Adrenal gland (tissue), 12 donors: ENCODE data around the gene SPRY1. TPM values are rescaled to one million over a fixed set of nuclear protein-coding genes. Genes with fewer than 3 reads are reported as not detected.

Source experiments
- DNase-seq, 7 donors: peaks; one replicate each; pipeline ENCODE4 v3.0.0-alpha.2; 2019 to 2020
- H3K27ac ChIP-seq, 5 donors: fragments of 200-600 bp; sonication (generic) in 4 of 5; 1 replicate in 3 of 5; 2 replicates in 2 of 5; pipeline versions ENCODE4 v1.5.1 to v1.8.0; 2016 to 2020; ENCODE audit warnings: mild to moderate bottlenecking in 1 of 5
- H3K27me3 ChIP-seq: fragments of 200-600 bp; 2 replicates; pipeline ENCODE4 v1.8.0; 2021
- H3K36me3 ChIP-seq, 2 donors: fragments of 200-600 bp; replicated peaks in 1 of 2; 1 replicate in 1 of 2; 2 replicates in 1 of 2; pipeline versions ENCODE4 v1.5.1 to v1.8.0; 2018 to 2022
- H3K4me1 ChIP-seq, 2 donors: fragments of 200-600 bp; replicated peaks in 1 of 2; 1 replicate in 1 of 2; 2 replicates in 1 of 2; pipeline versions ENCODE4 v1.5.1 to v1.8.0; 2018 to 2021
- H3K4me3 ChIP-seq, 4 donors: fragments of 200-600 bp; sonication (generic) in 3 of 4; one replicate each; pipeline ENCODE4 v1.5.1; 2016 to 2018
- H3K9me3 ChIP-seq, 3 donors: fragments of 200-600 bp; sonication (generic) in 1 of 3; replicated peaks in 1 of 3; 1 replicate in 2 of 3; 2 replicates in 1 of 3; pipeline versions ENCODE4 v1.5.1 to v1.8.0; 2016 to 2021
- CTCF ChIP-seq, 6 experiments: fragments of 450-650 bp in 4 of 6; fragments of 200-600 bp in 2 of 6; sonication (generic) in 1 of 6; IDR thresholded peaks; 1 replicate in 5 of 6; 2 replicates in 1 of 6; pipeline versions ENCODE4 v1.5.1 to v1.8.0; 2016 to 2021; ENCODE audit warnings: antibody characterized with exemption in 6 of 6, mild to moderate bottlenecking in 2 of 6, moderate library complexity in 1 of 6
- POLR2A ChIP-seq, 2 donors: fragments of 450-650 bp; IDR thresholded peaks; one replicate each; pipeline ENCODE4 v1.6.1; 2017; ENCODE audit warnings: antibody characterized with exemption in 2 of 2, mild to moderate bottlenecking in 2 of 2, moderate library complexity in 1 of 2
- WGBS, 4 donors: extraction: QIAGEN DNeasy Blood & Tissue Kit in 2 of 4; methylation state at CpG; one replicate each; pipeline versions ENCODE4 v1.1.5 to v1.1.7; 2013 to 2017; 5-methylcytosine and 5-hydroxymethylcytosine counted together
- intact Hi-C, 2 donors: fragments of 100-400 bp; cut with DNase I; formaldehyde crosslinking; loops; one replicate each; pipeline versions ENCODE4 v1.14.1 to v1.15.0; 2022 to 2023
- polyA plus RNA-seq, 3 donors: library from polyadenylated mRNA; stranded (reverse); fragments of 200-250 nt in 2 of 3; fragments of 350-450 nt in 1 of 3; fragmentation: Illumina TruSeq in 1 of 3; extraction: RNeasy Lipid Tissue Mini Kit (QIAGEN cat#74804) in 1 of 3; gene quantifications; one replicate each; pipeline ENCODE4 v1.2.3, GENCODE V29; 2013 to 2014
- total RNA-seq, 9 donors: library from RNA; depleted of rRNA in 4 of 9; stranded (reverse); fragments of >200 nt in 4 of 9; fragments of 120-200 nt in 1 of 9; fragmentation: NEBNext Ultra II Directional in 1 of 9; extraction: Animal tissue kit (Norgen Biotek cat#: 25700) in 1 of 9; gene quantifications; one replicate each; pipeline versions ENCODE4 v1.1.0 to v1.2.4, GENCODE V29; 2013 to 2023
- donor health status: healthy with polysubstance abuse.
- donor health status: Bipolar disorder and iron deficiency.
- donor health status: DM: yes; HTN: yes; CAD: no.
- donor health status: DM: no; HTN: no; CAD: no.
- donor health status: DM: no; HTN: no; CAD: no.
- donor health status: DM: yes; HTN: yes; CAD: no.

Gene SPRY1
- total and polyA plus RNA-seq, 12 donors = 12.6 to 95.6 (median 57.4) TPM

- intact Hi-C loops = no loop called here
- H3K9me3 ChIP-seq = no peaks in the 10 kb centered on the region
- no peaks in the 10 kb centered on the region for H3K4me1 ChIP-seq
- no peak overlapping the region for H3K4me3 ChIP-seq
- H3K27me3 ChIP-seq = no peaks in the 10 kb centered on the region
- 74 to 80% (median 78%) methylated on average over 7 of the region's 7 CpGs for WGBS, 4 donors
- no peak for TF ChIP-seq CTCF (IDR thresholded peaks at IDR 0.05)
- TF ChIP-seq POLR2A (IDR thresholded peaks at IDR 0.05) = no peak
- H3K36me3 ChIP-seq = no peaks in the 10 kb centered on the region
- no peak for DNase-seq
- H3K27ac ChIP-seq = no peak overlapping the region
These were observed 47.0 kb upstream of the SPRY1 start for GRCh38 chr4:123349421-123350190.

GRCh38 chr4:123350191-123350544 lies 46.4 kb upstream of the SPRY1 start:
- Histone ChIP-seq H3K36me3 (no peaks in the 10 kb centered on the region), H3K27ac (no peak overlapping the region), H3K4me3 (no peak overlapping the region), H3K27me3 (no peaks in the 10 kb centered on the region), H3K4me1 (no peaks in the 10 kb centered on the region), H3K9me3 (no peaks in the 10 kb centered on the region)
- DNase-seq = no peak
- TF ChIP-seq CTCF (IDR thresholded peaks at IDR 0.05) (no peak), POLR2A (IDR thresholded peaks at IDR 0.05) (no peak)
- intact Hi-C loops = no loop called here
- 69 to 81% (median 74%) methylated on average over 5 of the region's 5 CpGs for WGBS, 4 donors

- Histone ChIP-seq H3K4me3 (no peak overlapping the region), H3K36me3 (no peaks in the 10 kb centered on the region), H3K9me3 (no peaks in the 10 kb centered on the region), H3K4me1 (no peaks in the 10 kb centered on the region), H3K27me3 (no peaks in the 10 kb centered on the region), H3K27ac (no peak overlapping the region)
- TF ChIP-seq CTCF (IDR thresholded peaks at IDR 0.05) (no peak), POLR2A (IDR thresholded peaks at IDR 0.05) (no peak)
- intact Hi-C loops = no loop called here
- DNase-seq = no peak
- 88 to 91% (median 89%) methylated on average over 6 of the region's 6 CpGs for WGBS, 4 donors
These were observed 45.9 kb upstream of the SPRY1 start for GRCh38 chr4:123350726-123351125.

GRCh38 chr4:123351713-123352112 lies 44.9 kb upstream of the SPRY1 start:
- 83 to 86% (median 84%) methylated on average over 17 to 19 of the region's 19 CpGs for WGBS, 4 donors
- intact Hi-C loops = no loop called here

More at GRCh38 chr4:123351713-123352112, 44.9 kb upstream of the SPRY1 start:
- no peak for TF ChIP-seq CTCF (IDR thresholded peaks at IDR 0.05)
- no peak overlapping the region for H3K27ac ChIP-seq
- no peaks in the 10 kb centered on the region for H3K27me3 ChIP-seq
- no peaks in the 10 kb centered on the region for H3K36me3 ChIP-seq
- H3K4me3 ChIP-seq = no peak overlapping the region
- no peaks in the 10 kb centered on the region for H3K9me3 ChIP-seq
- no peaks in the 10 kb centered on the region for H3K4me1 ChIP-seq
- DNase-seq = no peak
